ENCODE data around the gene C11orf42.
"Not testable (repeated sequence)": the region's sequence is repeated elsewhere in the genome, so short reads cannot be mapped to it uniquely, and the experiment has no call there.

C11orf42 gene

DNA sequence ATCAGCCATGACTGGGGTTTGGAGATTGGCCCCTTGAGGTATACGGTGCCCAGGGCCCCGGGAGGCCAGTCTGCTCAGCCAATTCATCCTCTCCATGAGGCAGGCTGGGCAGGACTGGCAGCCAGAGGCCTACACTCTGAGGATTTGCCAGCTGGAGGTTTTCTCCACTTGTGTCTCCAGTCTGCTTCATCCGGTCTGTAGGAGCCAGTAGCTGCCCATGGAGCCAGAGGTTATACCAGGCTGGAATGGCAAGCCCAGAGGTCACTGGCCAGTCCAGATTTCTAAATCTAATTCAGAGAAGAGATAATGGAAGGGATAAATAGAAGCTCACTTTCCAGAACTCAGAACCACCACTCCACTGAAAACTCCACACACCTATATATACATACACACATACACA lies 19.1 kb downstream of the C11orf42 start:
- DNase-seq = no peak

DNA sequence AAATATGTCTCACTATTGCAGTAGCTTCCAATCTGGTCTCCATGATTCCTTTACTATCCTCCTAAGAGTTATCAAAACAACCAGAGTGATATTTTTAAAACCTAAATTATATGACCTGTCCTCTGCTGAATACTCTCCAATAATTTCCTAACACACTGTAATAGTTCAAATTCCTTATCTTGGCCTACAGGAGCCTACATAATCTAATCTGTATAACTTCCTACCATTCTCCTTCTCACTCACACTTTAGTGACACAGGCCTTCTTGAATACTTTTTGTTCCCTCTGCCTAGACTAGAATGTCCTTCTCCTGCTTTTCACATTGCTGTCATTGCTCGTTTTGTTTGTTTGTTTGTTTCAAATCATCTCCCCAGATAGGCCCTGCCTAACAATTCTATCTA lies 19.7 kb downstream of the C11orf42 start:
- no peak for DNase-seq

DNA sequence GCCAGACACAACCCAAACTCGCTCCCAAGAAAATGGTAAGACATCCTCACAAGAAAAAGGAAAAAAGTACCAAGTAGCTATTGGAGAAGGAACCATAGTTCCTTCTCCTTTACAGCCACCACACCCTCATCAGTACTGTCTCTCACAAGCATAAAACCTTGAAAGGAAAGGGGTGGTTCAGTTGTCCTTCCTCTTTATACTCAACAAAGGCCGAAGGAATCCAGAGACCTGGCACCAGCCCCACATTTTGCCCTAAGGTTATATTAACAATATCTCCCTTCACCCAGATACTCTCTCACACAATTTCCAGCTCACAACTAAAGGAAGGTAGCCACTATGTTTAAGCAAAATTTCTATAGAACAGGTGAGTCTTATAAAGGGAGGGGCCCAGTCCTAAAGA lies 20.5 kb downstream of the C11orf42 start:
- DNase-seq = no peak

DNA sequence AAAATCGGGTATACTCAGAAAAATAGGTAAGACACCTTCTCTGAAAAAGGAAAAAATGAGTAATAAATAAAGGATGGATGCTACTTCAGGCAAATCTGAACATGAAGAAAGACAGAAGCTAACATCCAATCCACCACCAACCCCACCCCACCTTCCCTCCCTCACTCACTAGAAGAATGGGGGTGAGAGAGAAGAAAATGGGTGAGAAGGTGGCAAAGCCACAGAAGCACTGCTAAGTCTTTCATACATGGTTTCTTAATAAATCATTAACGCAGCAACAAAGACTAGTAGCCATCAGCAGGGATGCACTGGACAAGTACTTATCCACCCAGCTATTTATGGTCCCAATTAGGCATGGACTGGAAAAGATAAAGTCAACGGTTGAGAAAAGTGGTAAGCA lies 23.2 kb downstream of the C11orf42 start:
- DNase-seq = no peak

DNA sequence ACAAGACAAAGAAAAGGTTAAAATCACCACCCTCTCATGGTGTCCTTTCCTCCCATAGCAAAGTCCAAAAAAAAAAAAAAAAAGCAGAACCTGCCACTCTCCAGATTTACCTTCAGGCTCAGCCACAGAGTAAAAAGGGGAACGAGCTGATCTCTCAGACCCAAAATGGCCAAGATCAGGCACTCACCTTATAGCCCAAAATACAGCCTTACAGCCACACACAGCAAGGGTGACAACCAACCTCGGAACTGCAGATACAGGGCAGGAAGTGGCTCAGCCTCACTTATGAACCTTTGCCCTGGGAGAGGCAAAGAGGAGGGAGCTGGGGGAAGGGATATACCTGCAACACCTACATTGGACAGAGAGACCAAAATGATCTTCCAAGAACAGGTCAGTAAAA lies 24.6 kb downstream of the C11orf42 start:
- DNase-seq = no peak

DNA sequence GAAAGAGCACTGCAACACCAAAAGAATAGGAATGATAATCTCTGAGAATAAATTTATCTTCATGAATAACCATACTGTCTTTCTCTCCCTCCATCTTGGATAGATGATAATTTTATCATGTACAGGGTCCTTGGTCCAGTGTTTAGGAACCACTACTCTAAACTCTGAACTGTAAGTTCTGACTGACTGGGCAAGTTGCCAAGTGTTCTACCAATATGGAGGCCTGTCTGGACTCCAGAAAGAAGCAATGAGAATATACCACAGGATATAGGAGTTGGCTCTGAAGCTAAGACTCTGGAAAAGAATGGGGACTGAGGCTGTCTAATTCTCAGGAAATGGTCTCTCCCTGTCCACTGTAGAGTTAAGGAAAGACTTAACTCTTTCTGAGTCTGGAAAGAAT lies 27.5 kb downstream of the C11orf42 start:
- no peak for DNase-seq

DNA sequence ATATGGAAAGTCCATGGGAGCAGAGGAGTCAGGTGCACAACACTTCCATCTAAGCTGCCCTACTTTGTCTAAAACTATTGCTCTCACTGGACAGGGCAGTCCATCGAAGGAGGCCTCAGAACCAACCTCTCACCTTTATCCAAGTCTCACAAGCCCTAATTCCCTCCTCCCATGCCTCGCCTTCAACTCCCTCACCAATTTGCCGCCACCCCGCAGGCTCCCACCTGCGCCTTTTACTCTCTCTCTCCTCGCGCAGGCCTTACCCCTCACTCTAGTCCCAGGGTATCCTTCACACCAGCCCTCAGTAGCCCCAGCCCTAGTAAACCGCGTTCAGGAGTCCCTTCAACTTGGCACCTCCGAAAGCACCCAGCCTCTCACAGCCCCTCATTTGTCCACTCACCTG lies 28.6 kb downstream of the C11orf42 start:
- no peak for DNase-seq

DNA sequence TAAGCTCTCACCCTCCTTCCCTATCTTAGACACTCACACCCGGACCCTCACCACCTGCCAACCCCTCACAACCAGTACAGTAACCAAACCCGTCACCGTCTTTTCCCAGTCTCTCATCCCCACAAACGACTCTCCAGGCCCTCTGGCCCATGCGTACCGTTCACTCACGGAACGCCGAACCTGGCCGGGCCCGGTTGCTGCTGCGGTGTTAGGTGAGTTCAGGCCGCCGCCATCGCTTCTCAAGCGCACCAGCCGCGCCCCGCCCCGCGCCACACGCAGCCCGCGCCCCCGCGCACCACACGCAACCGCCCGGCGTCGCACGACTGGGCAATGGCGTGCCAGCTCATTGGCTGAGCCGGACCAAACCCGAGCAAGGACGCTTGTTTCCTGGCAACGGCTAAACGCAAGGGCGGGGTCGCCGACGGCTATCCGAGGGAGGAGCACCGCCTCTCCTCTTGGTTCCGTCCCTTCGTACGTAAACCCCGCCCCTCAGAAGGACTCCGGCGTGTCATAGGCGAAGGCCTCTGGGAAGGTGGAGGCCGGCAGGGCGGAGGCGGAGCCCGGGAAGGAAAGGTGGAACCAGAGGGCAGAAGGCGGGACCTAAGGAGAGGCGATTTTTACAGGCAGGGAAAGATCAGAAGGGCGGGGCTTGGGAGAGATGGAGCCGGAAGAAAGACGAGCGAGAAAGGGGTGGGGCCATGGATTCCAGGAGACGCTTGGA lies 29.2 kb downstream of the C11orf42 start, which contains the start of gene FHIP1B:
Gene FHIP1B, minus strand, starts transcription at position 250 of the 721 bp plus-strand sequence. CDS start 10,120 bp downstream, outside the sequence.
- peak; percentile 94 for DNase-seq

DNA sequence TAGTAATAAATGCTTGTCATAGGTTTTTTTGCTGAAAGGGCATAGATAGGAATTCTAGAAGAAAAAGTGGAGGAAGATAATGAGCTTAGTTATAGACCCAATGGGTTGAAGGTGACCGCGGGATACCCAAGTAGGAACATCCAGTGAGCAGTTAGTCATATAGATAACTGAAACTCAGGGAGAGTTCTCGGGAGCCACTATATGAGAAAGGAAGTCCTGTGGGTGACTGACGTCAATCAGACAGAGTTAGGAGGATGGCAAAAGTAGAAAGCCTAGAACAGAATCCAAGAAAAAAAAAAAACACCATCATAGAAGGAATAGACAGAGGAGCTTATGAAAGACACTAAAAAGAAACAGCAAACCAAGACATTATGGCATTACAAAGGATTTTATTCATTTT lies 31.9 kb downstream of the C11orf42 start:
- no peak for DNase-seq

DNA sequence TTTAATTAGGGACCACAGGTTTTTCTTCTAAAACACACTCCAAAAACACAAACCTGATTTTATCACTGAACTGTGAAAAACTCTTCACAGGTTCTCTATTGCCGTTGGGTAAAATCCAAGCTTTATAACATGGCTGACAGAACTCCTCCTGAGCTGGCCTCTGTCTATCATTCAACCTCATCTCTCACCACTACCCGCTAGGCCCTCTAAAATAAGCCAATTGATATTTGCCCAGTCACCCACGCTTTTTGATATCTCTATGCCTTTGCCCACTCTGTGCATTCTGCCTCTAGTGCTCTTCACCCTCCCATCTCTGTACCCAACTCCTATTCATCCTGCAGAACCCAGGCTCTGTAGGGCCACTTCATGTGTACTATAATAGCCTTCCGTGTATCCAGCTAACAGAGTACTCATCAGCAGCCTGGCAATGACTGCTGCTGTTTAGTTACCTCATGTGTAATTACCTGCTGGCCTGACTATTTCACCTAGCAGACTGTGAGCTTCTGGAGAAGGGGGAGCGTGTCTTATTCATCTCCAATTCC lies 32.5 kb downstream of the C11orf42 start:
- DNase-seq = no peak

DNA sequence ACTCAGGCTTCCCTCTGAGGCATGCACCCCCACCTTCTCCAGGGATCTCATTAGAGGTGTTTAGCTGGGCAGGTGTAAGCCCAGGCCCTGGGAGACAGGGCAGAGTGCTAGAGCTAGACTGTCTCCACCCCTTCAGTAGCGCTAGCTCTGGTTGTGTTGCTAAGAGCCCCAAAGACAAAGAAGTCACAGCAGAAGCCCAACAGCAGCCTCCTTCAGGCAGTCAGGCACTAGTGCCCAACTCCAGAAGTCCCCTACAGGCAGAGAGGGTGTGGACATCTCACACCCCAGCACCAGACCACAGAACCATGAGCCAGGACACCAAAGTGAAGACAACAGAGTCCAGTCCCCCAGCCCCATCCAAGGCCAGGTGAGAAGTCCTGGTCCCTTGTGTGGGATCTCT lies 33.5 kb downstream of the C11orf42 start, which contains the start of gene CNGA4:
Gene CNGA4, plus strand, starts transcription at position 188 of the 400 bp plus-strand sequence. Its CDS starts 118 bp downstream, at position 306.
- no peak for DNase-seq

DNA sequence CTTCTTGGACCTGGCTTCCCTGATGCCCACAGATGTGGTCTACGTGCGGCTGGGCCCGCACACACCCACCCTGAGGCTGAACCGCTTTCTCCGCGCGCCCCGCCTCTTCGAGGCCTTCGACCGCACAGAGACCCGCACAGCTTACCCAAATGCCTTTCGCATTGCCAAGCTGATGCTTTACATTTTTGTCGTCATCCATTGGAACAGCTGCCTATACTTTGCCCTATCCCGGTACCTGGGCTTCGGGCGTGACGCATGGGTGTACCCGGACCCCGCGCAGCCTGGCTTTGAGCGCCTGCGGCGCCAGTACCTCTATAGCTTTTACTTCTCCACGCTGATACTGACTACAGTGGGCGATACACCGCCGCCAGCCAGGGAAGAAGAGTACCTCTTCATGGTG lies 34.8 kb downstream of the C11orf42 start:
- DNase-seq = no peak

DNA sequence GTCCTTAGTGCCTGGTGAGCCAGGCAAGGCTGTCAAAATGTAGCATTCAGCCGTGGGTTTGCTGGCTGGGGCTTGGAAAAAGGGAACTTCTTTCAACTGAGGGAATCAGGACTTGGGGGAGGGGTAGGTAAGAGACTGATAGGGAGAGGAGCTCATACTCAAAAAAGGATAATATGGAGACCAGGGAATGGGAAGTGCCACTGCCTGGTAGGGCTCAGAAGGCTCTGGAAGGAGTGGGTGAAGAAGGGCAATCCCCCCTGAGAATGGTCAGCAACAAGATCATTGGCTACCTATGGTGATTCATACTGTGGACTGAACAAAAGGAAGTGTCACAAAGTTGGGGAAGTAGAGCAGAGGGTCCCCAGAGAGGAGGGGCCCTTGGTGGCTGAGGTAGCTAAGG lies 35.4 kb downstream of the C11orf42 start:
- no peak for DNase-seq

DNA sequence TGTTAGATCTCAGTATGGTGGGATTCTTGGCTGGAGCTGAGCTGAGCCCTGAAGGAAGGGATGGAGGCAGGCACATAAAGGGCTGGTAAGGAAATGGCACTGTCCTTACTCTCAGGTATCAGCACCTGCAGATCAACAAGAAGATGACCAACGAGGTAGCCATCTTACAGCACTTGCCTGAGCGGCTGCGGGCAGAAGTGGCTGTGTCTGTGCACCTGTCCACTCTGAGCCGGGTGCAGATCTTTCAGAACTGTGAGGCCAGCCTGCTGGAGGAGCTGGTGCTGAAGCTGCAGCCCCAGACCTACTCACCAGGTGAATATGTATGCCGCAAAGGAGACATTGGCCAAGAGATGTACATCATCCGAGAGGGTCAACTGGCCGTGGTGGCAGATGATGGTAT lies 36.0 kb downstream of the C11orf42 start:
- no peak for DNase-seq

DNA sequence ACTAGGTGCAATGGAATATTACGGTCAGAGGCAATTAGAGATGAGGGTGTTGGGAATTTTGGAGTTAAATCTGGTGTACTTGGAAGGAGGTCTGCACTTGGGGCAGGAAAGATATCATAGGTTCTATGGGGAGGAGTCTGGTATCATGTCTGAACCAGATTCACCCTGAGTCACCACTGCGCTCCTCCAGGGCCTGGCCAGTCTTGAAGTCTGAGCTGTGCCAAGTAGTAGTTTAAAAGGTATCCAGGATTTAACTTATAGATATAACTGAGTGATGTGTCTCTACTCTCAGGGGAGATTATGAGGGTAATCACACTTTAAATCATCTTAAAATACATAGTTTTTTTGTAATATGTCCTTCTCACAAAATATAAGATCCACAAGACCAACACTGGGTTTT lies 40.2 kb downstream of the C11orf42 start:
- DNase-seq = no peak

DNA sequence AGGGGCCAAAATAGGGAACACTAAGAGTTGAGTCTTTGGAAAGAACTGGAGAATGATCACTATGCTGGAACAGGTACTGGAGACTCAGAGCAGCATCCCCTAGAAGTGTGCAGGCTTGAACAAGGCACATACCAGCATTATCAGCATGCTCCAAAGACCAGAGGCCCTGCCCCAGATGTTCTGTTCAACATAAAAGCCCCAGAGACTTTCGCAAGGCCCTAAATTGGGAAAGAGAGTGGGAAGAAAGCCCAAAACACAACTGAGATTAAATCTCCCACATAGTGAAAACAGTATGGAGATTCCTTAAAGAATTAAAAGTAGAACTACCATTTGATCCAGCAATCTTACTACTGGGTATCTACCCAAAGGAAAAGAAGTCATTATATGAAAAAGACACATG lies 42.9 kb downstream of the C11orf42 start:
- no peak for DNase-seq

DNA sequence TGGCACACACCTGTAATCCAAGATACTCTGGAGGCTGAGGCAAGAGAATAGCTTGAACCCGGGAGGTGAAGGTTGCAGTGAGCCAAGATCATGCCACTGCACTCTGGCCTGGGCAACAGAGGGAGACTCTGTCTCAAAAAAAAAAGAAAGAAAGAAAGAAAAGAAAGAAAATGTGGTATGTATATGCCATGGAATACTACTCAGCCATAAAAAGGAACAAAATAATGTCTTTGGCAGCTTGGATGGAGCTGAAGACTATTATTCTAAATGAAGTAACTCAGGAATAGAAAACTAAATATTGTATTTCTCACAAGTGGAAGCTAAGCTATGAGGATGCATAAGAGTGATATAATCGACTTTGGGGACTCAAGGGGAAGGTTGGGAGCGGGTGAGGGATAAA lies 43.5 kb downstream of the C11orf42 start:
- DNase-seq = not testable (repeated sequence)

DNA sequence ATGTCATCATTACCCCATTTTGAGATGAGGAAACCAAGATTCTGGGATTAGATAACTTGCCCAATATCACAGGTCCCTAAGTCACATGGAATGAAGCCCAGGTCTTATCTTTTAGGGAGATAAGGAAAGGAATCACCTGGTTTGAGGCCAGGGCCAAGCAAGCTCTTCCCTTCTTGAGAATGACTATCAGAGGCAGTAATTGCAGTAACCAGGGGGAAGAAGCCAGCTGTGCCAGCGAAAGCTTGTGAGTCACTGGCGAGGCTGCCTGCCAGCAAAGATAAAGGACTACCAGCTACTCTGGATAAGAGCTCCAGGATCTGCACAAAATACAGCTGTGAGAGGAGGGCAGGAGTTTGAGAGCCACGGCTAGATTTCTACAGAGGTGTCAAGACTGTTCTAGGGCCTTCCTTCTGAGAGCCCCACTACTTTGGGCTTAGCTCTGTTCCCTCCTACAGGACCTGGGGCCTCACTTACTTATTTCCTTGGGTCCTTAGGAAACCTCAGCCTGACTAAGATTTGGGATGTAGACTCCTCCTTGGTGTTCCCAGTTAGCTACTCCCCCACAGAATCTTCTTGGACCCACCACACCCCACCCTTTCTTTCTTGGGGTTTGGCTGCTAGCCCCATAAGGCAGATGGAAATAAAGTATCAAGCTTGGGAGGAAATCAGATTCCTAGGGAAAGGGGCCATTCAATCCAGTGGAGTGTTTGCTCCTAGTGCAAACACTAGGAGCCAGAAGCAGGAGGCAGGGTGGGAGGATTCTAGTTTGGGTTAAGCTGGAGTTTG lies 44.6 kb downstream of the C11orf42 start:
- peak; percentile 1 for DNase-seq

DNA sequence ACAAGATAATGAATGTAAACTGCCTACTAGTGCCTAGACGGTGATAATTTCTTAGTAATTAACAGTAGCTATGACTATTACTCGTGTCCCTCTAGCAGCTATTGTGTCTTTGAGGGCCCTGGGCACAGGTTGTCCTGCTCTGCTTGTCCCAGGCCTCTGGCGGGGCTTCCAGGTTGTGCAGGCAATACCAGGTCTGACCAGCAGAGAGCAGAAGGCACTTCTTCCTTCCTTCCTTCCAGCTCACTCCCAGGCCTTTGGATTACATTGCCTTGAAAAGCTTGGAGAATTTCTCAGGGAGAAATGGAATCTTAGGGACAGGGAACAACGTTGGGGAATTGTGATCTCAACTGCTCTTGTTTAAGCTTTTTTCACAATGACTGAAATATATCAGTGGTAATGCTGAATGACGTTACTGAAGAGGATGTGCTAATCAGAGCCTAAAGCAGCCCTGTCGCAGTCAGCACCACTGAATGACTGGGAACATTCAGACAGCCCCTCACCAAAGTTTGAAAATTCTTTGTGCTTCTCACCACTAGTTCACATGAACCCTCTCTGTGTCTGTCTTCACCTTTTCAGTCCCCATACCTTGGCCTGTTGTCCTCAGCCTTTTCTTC lies 45.9 kb downstream of the C11orf42 start:
- peak; percentile 0 for DNase-seq

DNA sequence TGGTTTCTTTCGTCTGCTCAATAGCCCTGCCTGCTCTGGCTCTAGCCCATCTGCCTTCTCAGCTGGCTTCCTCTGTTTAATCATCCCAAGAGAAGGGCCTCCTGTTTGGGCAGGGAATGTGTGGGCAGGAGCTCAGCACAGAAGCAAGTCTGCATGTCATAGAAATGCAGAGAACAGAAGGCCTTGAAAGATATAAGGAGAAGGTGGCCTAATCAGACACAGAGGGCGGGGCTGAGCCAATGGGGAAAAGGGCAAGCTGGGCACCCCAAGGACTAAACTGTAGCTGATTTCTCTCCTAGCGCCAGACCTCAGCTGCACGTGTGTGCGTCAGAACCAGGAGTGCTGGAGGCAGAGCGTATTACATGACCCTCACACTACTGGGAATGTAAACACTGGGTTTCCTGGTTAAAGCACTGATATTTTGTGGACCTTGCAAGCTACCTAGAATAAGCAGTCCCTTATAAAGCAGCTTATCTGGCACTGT lies 46.7 kb downstream of the C11orf42 start:
- no peak for DNase-seq

DNA sequence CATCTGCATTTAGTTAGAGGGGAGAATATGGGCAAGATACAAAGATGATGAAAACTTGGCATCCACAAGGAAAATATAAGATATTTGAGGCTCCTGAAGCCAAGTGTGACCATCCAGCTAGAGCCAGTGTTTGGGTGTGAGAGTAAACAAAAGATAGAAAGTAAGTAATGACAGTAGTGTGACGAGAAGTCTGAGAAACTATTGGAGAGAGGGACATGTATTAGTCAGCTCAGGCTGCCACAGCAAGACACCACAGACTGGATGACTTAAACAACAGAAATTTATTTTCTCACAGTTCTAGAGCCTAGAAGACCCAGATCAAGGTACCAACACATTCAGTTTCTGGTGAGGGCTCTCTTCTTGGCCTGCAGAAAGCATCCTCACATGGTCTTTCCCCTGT lies 47.8 kb downstream of the C11orf42 start:
- no peak for DNase-seq

DNA sequence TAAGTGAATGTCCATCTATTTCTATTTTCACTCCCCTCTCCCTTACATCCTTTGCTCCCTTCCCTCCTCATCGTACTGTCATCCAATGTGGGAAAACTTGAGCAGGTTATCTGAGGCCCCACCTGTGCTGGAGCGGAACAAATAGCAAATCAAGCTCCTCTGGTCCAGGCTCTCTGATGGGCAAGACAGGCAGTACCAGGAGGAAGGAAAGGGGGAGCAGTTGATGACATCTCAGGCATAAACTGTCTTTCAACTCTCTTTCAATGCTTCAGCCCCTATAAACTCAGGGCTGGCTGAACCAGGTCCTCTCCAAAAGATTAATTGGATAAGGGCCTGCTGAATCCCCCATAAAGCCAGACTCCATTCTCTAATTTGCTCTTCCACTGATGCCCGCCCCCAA lies 52.8 kb downstream of the C11orf42 start:
- DNase-seq = no peak

DNA sequence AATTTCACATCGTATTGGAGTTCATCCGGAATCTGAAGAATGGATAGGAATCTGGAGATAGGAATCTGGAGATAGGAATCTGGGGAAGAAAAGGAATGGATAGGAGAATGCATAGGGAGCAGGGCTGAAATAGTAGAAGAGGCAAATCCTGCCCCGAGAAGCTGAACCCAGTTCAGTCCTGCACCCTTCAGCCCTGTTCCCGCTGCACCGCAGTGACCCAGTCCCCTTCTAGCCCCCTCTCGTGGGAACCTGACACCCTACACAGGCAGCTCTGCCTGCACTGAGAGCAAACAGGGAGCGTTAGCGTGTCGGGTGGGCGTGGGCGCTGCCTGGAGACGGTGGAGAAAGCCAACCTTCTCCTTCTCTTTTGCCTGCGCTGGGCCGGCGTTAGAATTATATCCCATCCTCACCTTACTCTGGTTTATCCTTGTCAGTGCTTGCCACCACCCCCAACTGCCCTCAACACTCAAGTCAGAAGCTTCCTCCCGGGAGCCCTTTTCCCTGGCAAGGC lies 53.3 kb downstream of the C11orf42 start:
- DNase-seq = no peak
